Mesendoderm (in vitro differentiated cells): ENCODE data around the gene LRCOL1.

Experiments
- DNase-seq: peaks from one replicate; pipeline ENCODE4 v3.0.0; 2013
- H2AK5ac ChIP-seq: 2 replicates; pipeline ENCODE4 v1.6.1; 2013; ENCODE audit warnings: low read length, inconsistent platforms
- H2BK120ac ChIP-seq: 2 replicates; pipeline ENCODE4 v1.6.1; 2013; ENCODE audit warnings: low read depth, mild to moderate bottlenecking, low read length, moderate library complexity, mixed read lengths
- H2BK15ac ChIP-seq: replicated peaks from 2 replicates; pipeline ENCODE4 v1.6.1; 2013; ENCODE audit warnings: low read depth, mild to moderate bottlenecking, moderate library complexity
- H2BK5ac ChIP-seq: 2 replicates; pipeline ENCODE4 v1.6.1; 2013; ENCODE audit warnings: low read length, inconsistent platforms
- H3K18ac ChIP-seq: 2 replicates; pipeline ENCODE4 v1.6.1; 2013; ENCODE audit warnings: mild to moderate bottlenecking, low read length, mixed read lengths
- H3K23ac ChIP-seq: one replicate; pipeline ENCODE4 v1.6.1; 2013; ENCODE audit warnings: low read length
- H3K27ac ChIP-seq: 2 replicates; pipeline ENCODE4 v1.5.1; 2013; ENCODE audit warnings: low read depth, mild to moderate bottlenecking, inconsistent platforms, low read length, moderate library complexity
- H3K27me3 ChIP-seq: 2 replicates; pipeline ENCODE4 v1.6.1; 2013; ENCODE audit warnings: low read length, control low read depth, mild to moderate bottlenecking, inconsistent platforms; ENCODE audit not compliant: insufficient read depth, poor library complexity
- H3K36me3 ChIP-seq: 2 replicates; pipeline ENCODE4 v1.6.1; 2013; ENCODE audit warnings: low read length, inconsistent platforms; ENCODE audit not compliant: control insufficient read depth, insufficient read depth
- H3K4ac ChIP-seq: one replicate; pipeline ENCODE4 v1.6.1; 2013; ENCODE audit warnings: low read depth, mild to moderate bottlenecking, low read length, moderate library complexity
- H3K4me1 ChIP-seq: 2 replicates; pipeline ENCODE4 v1.6.1; 2013; ENCODE audit warnings: low read depth, low read length, inconsistent platforms; ENCODE audit not compliant: control insufficient read depth
- H3K4me2 ChIP-seq: 2 replicates; pipeline ENCODE4 v1.6.1; 2013; ENCODE audit warnings: low read length
- H3K4me3 ChIP-seq: 2 replicates; pipeline ENCODE4 v1.5.1; 2013; ENCODE audit warnings: mild to moderate bottlenecking, low read length
- H3K56ac ChIP-seq: one replicate; pipeline ENCODE4 v1.6.1; 2013; ENCODE audit warnings: low read length
- H3K79me1 ChIP-seq: 2 replicates; pipeline ENCODE4 v1.6.1; 2013; ENCODE audit warnings: low read length, inconsistent platforms
- H3K79me2 ChIP-seq: 2 replicates; pipeline ENCODE4 v1.6.1; 2013; ENCODE audit warnings: mild to moderate bottlenecking, low read length; ENCODE audit not compliant: control insufficient read depth, insufficient read depth
- H3K9ac ChIP-seq: 2 replicates; pipeline ENCODE4 v1.6.1; 2013; ENCODE audit warnings: low read length, inconsistent platforms
- H4K5ac ChIP-seq: one replicate; pipeline ENCODE4 v1.6.1; 2013; ENCODE audit warnings: low read length
- H4K8ac ChIP-seq: one replicate; pipeline ENCODE4 v1.6.1; 2013; ENCODE audit warnings: low read depth, mild to moderate bottlenecking, control low read depth, low read length, moderate library complexity
- WGBS: extraction: QIAGEN DNeasy Blood & Tissue Kit; methylation state at CpG from one replicate; pipeline ENCODE4 v1.1.7; 2013; ENCODE audit warnings: low lambda C conversion rate, missing lambda C conversion rate; ENCODE audit not compliant: insufficient coverage; ENCODE audit errors: extremely low coverage; 5-methylcytosine and 5-hydroxymethylcytosine counted together

LRCOL1 gene

GRCh38 chr12:132621657-132622435 lies 11.5 kb upstream of the LRCOL1 start:
- Histone ChIP-seq H3K36me3 (peaks cover 12% of the 10 kb centered on the region), H3K18ac (no peak overlapping the region), H4K5ac (no peak overlapping the region), H3K27me3 (peaks cover 8% of the 10 kb centered on the region), H3K4me3 (no peak overlapping the region), H4K8ac (no peak overlapping the region), H3K9ac (no peak overlapping the region), H3K79me1 (no peaks in the 10 kb centered on the region), H2BK5ac (no peak overlapping the region), H2BK120ac (no peak overlapping the region), H3K4me2 (no peak overlapping the region), H3K4me1 (no peaks in the 10 kb centered on the region), H2AK5ac (no peak overlapping the region), H3K79me2 (no peaks in the 10 kb centered on the region), H3K27ac (no peak overlapping the region), H3K23ac (no peak overlapping the region), H3K4ac (no peak overlapping the region), H3K56ac (no peak overlapping the region), H2BK15ac (no peak overlapping the region)
- no CpG with 5 or more reads among the region's 21 CpGs for WGBS
- no peak for DNase-seq

- Histone ChIP-seq H3K56ac (no peak overlapping the region), H4K5ac (no peak overlapping the region), H3K4me3 (no peak overlapping the region), H2BK5ac (no peak overlapping the region), H3K4me2 (no peak overlapping the region), H3K79me2 (no peaks in the 10 kb centered on the region), H3K18ac (no peak overlapping the region), H3K9ac (no peak overlapping the region), H3K79me1 (no peaks in the 10 kb centered on the region), H3K27me3 (peaks cover 10% of the 10 kb centered on the region), H2BK15ac (no peak overlapping the region), H3K4me1 (no peaks in the 10 kb centered on the region), H3K27ac (no peak overlapping the region), H2AK5ac (no peak overlapping the region), H3K23ac (peak overlapping the region; percentile 50), H2BK120ac (no peak overlapping the region), H3K36me3 (peaks cover 12% of the 10 kb centered on the region), H4K8ac (no peak overlapping the region), H3K4ac (no peak overlapping the region)
- no CpG with 5 or more reads among the region's 28 CpGs for WGBS
- DNase-seq: no peak
Observed at GRCh38 chr12:132620899-132621656, 10.7 kb upstream of the LRCOL1 start.

GRCh38 chr12:132620113-132620898 lies 9.9 kb upstream of the LRCOL1 start:
- no peaks in the 10 kb centered on the region for H3K79me2 ChIP-seq
- no peak overlapping the region for H3K4me3 ChIP-seq
- peaks cover 5% of the 10 kb centered on the region for H3K36me3 ChIP-seq
- H3K4me1 ChIP-seq: no peaks in the 10 kb centered on the region
- H3K4me2 ChIP-seq: no peak overlapping the region
- no peak overlapping the region for H3K23ac ChIP-seq
- no peak overlapping the region for H3K4ac ChIP-seq
- no peak overlapping the region for H2BK15ac ChIP-seq
- H3K18ac ChIP-seq: no peak overlapping the region
- H3K56ac ChIP-seq: no peak overlapping the region
- H2BK5ac ChIP-seq: no peak overlapping the region
- peaks cover 10% of the 10 kb centered on the region for H3K27me3 ChIP-seq
- H4K5ac ChIP-seq: no peak overlapping the region
- no peak overlapping the region for H3K9ac ChIP-seq
- no peak overlapping the region for H2BK120ac ChIP-seq
- no CpG with 5 or more reads among the region's 29 CpGs for WGBS
- no peaks in the 10 kb centered on the region for H3K79me1 ChIP-seq
- H2AK5ac ChIP-seq: no peak overlapping the region
- no peak overlapping the region for H4K8ac ChIP-seq
- H3K27ac ChIP-seq: no peak overlapping the region
- DNase-seq: no peak

GRCh38 chr12:132619386-132620112 lies 9.2 kb upstream of the LRCOL1 start:
- H3K4me2 ChIP-seq: no peak overlapping the region
- no peak overlapping the region for H2AK5ac ChIP-seq
- H3K9ac ChIP-seq: no peak overlapping the region
- peaks cover 2% of the 10 kb centered on the region for H3K36me3 ChIP-seq
- H4K5ac ChIP-seq: no peak overlapping the region
- H2BK5ac ChIP-seq: no peak overlapping the region
- H3K27ac ChIP-seq: no peak overlapping the region
- peaks cover 10% of the 10 kb centered on the region for H3K27me3 ChIP-seq
- H3K18ac ChIP-seq: no peak overlapping the region
- no peaks in the 10 kb centered on the region for H3K79me2 ChIP-seq
- H2BK15ac ChIP-seq: no peak overlapping the region
- no peak overlapping the region for H3K4ac ChIP-seq
- no peak overlapping the region for H3K4me3 ChIP-seq
- H3K56ac ChIP-seq: no peak overlapping the region
- H3K4me1 ChIP-seq: no peaks in the 10 kb centered on the region
- H3K79me1 ChIP-seq: no peaks in the 10 kb centered on the region
- no peak overlapping the region for H3K23ac ChIP-seq
- H4K8ac ChIP-seq: no peak overlapping the region
- WGBS: no CpG with 5 or more reads among the region's 53 CpGs
- DNase-seq: no peak
- H2BK120ac ChIP-seq: no peak overlapping the region

GRCh38 chr12:132619071-132619385 lies 8.6 kb upstream of the LRCOL1 start:
- Histone ChIP-seq H3K9ac (no peak overlapping the region), H3K27me3 (peaks cover 10% of the 10 kb centered on the region), H3K4me3 (no peak overlapping the region), H3K36me3 (peaks cover 2% of the 10 kb centered on the region), H3K27ac (no peak overlapping the region), H3K4me1 (no peaks in the 10 kb centered on the region), H3K79me1 (no peaks in the 10 kb centered on the region), H2AK5ac (no peak overlapping the region), H3K4me2 (no peak overlapping the region), H2BK5ac (no peak overlapping the region), H4K5ac (no peak overlapping the region), H3K4ac (no peak overlapping the region), H2BK15ac (no peak overlapping the region), H2BK120ac (no peak overlapping the region), H3K79me2 (no peaks in the 10 kb centered on the region), H3K23ac (no peak overlapping the region), H4K8ac (no peak overlapping the region), H3K56ac (no peak overlapping the region), H3K18ac (no peak overlapping the region)
- no CpG with 5 or more reads among the region's 28 CpGs for WGBS
- no peak for DNase-seq
